Endothelial cell of hepatic sinusoid (primary cell): ENCODE data around the gene DENND5A.

Source experiments
- in situ Hi-C: cut with HindIII; loops from 2 replicates; pipeline ENCODE4 v1.10.0; 2017; ENCODE audit warnings: low sequenced_read_pairs

The DENND5A gene

DNA sequence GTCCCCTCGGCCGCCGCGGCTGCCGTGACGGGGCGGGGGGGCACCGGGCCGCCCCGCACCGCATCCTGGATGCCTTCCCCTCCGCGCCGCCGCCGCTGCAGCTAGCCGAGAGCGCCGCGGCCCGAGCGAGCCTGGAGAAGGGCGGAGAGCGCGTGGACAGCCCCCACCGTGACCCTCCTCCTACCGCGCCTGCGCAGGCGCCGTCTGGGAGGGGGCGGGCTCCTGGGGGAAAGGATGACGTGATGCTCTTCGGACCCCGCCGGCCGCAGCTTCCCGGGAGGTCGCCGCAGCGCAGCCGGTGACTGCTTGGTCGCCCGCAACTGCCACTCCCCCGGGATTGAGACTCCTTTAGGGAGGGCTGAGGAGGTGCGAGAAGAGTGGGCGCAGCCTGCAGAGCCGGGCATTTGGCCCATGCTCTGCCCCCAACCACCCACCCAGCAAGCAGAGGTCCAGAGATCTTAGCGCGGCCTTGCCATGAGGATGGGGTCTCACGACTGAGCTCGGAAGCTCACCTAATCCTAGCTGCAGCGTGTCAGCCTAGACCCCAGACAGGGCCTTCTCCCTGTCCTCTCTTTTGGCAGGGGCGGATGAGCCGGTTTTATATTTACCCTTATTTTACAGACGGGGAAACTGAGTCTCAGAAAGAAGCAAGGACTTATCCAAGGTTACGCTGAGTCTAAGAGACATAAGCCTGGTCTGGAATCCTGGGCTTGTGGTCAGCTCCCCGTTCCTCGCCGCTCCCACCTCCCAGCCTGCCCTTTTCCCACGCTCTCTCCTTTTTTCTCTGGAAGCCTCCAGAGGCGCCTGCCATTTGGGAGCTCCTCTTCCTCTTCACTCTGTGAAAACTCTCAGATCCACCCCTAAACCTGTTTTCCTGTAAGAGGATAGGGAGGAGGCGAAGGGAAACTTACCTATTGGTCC lies at the start of gene DENND5A:
Gene DENND5A, minus strand, starts transcription at position 140 of the 921 bp plus-strand sequence. CDS start 281 bp downstream, outside the sequence.
- in situ Hi-C loops: no loop called here

DNA sequence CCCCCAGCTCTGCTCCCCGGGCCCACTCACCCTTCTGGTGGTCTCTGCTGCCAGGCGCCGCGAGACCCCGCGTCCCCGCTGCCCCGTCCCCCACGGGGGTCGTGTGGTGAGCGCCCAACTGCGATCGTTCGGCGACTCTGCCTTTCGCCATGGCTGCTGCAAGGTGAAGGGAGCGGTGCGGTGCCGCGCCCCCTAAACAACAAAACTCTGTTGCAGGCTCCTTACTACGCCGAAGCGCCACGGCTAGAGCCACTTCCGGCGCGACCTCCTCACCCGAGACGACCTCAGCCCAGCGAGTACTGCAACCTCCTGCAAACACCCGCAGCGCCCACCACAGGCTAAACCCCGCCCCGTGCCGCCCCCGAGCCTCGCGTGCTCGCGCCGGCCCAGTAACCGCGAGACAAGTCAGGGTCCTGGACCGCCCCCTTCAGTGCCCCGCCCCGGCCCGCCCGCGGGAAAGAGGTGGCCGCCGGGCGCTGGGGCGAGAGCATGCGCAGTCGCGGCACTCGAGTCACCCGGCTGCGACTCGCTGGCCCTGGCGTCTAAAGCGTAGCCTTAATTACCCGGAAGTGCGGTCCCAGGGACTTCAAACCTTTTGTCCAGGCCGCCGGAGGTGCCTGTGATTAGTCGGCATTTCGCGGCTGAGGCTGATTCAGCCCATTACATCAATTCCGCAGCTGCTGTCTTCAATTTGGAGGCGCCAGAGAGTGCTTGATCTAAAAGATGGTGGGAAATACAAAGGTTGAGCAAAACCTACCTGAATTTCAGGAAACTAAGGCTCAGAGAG lies 49.3 kb upstream of the DENND5A start, which contains the start of gene TMEM41B:
Gene TMEM41B, minus strand, starts transcription at position 303 of the 787 bp plus-strand sequence. Its CDS starts 152 bp downstream, at position 151.
- in situ Hi-C loops: loop anchor here (5.0 kb wide), 1 partner anchor 58 kb away; no protein-coding TSS in a partner anchor

DNA sequence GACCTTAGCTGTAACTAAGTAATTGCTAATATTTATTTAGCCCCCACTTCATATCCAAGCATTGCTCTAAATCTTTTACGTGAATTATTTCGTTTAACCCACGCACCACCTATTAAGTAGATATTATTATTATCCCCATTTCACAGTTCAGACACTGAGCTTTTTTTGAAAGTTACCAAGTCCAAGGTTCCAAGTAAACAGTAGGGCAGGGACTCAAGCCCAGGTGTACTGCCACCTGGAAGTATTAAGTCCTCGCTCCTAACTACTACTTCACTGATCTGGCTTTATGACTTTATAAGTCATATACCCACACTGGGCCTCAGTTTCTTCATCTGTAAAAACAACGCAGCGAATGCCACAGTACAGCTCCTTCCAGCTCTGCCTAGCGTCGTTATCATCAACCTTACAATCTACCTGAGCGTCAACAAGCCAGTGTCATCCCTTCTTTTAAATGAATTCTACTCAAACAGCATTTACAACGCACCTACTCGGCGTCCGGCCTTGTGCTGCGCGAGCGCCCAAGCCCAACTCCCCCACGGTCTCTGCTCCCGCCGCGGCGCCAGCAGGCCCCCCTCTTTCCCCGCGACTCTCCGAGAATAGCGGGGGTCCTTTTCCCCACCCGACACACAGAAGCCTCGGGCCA lies 48.6 kb upstream of the DENND5A start:
- in situ Hi-C loops: no loop called here

DNA sequence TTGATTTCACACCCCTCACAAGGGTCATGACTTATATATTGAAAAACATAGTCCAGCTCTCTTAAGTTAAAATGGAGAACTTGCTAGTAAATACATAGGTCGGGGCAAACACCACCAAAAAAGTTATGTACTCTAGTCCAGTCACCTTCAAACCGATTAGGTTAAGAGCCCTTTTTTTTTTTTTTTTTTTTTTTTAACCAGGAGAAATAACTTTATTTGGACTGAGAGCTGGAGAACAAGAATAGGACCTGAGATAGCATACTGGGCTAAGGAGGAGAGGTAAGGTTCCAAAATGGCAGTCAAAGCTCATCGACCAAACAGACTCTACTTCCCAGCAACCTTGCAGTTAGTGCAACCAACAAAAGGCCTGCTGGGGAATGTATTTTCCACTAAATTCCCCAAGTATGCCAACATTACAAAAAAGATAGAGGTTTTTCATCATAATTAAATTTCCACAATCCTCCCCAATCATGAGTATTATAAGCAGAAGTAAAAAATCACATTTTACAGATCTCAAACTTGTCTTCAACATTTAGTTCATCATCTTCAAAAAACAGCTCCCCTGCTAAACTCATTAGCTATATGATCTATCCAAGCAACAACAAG lies 45.4 kb upstream of the DENND5A start:
- in situ Hi-C loops: no loop called here

DNA sequence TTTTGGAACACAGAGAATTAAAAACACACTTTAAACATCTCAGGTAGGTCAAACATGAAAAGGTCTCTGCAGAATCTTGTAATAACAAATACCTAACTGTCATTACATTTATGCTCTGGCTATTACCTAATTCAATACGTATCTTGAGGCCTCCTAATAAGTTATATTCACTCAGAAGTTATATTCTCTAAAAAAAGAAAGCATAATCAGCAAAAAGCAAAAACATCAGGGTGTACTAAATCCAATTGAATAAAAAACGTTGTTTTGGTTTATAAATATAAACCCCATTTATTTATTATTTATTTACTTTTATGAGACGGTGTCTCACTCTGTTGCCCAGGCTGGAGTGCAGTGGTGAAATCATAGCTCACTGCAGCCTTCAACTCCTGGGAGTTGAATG lies 39.0 kb upstream of the DENND5A start:
- in situ Hi-C loops: no loop called here

DNA sequence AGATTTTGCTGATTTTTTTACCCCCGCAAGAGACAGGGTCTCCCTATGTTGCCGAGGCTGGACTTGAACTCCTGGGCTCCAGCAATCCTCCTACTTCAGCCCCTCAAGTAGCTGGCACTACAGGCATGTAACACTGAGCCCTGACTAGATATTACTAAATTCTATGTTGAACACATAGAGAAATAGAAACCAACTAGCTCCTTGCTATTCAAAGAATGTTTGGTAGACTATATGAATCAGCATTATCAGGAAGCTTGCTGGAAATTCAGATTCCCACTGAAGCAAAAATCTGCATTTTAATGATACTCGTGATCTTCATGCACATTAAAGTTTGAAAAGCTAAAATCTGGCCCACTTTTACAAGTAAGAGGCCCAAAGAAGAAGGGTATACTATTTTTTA lies 37.3 kb upstream of the DENND5A start:
- in situ Hi-C loops: no loop called here

DNA sequence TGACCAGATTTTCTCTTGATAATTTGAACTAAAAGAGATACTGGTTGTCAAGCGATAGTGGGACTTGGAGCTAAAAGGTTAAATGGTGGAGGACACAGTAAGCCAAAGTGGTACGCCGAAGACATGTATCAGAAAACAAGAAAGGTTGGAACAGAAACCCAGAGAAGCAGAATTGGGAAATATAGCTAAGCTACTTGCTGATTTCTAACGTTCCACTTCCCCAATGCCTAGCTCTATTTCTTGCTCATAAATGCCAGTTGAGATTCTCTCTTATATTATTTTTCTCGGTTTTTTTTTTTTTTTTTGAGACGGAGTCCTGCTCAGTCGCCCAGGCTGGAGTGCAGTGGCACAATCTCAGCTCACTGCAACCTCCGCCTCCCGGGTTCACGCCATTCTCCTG lies 36.6 kb upstream of the DENND5A start:
- in situ Hi-C loops: no loop called here

DNA sequence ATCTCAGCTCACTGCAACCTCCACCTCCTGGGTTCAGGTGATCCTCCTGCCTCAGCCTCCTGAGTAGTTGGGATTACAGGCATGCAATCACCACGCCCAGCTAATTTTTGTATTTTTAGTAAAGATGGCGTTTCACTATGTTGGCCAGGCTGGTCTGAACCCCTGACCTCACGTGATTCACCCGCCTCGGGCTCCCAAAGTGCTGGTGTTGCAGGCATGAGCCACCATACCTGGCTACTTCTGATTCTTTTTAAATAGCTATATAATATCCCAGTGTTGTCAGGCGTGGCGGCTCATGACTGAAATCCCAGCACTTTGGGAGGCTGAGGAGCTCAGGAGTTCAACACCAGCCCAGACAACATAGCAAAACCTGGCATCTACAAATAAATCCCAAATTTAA lies 28.5 kb upstream of the DENND5A start:
- in situ Hi-C loops: no loop called here

DNA sequence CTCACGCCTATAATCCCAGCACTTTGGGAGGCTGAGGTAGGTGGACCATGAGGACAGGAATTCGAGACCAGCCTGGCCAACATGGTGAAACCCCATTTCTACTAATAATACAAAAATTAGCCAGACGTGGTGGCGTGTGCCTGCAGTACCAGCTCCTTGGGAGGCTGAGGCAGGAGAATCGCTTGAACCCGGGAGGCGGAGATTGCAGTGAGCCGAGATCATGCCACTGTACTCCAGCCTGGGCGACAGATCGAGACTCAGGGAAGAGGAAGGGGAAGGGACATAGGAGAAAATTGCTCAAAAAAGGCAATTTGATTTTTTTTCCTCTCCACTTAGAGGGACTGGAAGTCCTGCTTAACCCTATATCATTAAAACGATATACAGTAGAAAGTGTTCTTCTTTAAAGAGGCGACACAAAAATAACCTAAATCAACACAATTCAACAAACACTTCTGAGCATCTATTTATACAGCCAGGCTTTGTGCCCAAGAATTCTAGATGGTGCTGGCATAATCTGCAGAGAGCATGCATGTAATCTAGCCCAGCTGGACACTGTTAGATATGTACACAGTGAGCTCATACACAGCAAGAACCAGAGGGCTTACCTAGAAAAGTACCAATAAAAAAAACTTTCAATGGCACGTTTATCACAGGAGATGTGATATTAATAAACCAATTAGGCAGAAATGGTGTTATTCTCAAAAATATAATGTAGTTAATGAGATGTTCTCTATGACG lies 20.9 kb upstream of the DENND5A start:
- in situ Hi-C loops: loop anchor here (5.0 kb wide), 1 partner anchor 46 kb away; no protein-coding TSS in a partner anchor

DNA sequence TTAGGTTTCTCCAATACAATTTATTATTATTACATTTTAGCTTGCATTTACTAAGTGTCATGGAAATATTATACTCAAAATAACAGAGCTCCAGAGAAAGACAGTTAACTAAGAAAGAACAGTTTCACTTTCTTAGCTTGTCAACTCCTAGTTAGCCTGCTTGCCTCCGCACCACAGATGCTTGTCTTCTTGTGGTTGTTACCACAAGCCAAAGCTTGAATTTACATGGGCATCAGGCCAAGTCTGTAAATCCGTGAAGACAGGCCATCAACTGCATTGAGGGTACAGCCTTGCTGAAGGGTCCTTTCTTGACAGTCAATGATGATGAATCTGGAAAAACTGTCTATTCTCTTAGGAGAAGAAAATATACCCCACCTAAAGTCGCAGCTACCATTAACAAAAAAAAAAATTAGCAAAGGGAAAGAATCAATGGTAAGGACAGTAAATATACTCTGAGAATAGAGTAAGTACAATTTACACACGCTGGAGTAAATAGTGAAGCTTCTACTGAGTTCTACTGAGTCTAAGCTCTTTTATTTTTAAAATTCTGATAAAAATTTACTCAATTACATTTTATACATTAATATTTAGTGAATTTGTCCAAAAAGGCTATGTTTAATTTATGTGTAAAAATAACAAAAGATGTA lies 15.6 kb upstream of the DENND5A start:
- in situ Hi-C loops: no loop called here

DNA sequence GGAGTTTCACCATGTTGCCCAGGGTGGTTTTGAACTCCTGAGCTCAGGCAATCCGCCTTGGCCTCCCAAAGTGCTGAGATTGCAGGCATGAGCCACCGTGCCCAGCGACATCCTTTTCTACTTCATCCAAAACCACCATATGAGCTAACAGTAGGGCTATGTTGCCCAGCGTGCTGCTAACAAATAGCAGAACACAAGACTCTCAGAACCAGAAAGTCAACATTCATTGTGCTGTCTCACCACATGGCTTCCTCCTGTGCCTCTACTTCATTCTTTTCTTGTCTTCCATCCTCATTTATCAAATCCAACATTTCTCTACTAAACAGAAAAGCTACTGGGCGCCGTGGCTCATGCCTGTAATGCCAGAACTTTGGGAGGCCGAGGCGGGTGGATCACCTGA lies 12.0 kb upstream of the DENND5A start:
- in situ Hi-C loops: loop anchor here (5.0 kb wide), 1 partner anchor 105 kb away; the partner anchor contains the start of gene IPO7

DNA sequence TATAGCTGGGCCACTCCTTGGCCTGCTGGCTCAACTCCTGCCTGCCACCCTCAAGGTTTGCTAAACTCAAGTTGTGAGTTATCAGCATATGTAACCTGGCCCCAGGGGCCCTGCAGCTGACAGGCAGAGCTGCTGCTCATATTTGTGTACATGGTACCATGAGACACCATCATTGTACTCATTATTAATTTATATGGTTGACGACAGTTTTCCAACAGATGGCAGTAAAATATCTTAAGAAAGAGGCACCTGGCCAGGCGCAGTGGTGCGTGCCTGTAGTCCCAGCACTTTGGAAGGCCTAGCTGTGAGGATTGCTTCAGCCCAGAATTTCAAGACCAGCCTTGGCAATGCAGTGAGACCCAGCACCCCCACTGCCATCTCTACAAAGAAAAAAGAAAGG lies 11.4 kb upstream of the DENND5A start:
- in situ Hi-C loops: loop anchor here (5.0 kb wide), 1 partner anchor 106 kb away; the partner anchor contains the start of gene IPO7

DNA sequence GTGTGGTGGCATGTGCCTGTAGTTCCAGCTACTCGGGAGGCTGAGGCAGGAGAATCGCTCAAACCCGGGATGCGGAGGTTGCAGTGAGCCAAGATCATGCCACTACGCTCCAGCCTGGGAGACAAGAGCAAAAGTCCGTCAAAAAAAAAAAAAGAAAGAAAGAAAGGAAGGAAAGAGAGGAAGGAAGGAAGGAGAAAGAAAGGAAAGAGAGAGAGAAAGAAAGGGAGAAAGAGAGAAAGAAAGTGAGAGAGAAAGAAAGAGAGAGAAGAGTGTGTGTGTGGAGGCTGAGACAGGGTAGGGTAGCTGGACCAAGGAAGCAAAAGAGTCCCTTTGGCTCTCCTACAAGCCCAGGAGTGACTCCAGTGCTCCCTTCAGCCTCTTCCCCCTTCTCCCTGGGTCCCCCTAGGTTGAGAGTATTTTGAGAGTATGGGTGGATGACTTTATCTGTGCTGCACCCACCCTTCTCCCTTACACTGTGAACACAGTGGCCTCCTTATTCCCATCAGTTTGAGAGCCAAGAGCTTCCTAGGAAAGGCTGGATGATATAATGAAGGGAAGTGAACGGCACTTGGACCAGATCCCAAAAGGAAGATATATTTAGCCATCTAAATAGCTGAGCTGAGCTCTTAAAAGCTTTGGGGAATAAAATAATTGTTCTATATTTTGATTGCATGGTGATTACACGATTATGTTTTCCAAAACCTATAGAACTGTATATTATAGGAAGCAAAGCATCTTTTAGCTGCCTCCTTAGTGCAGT lies 9.5 kb upstream of the DENND5A start:
- in situ Hi-C loops: loop anchor here (5.0 kb wide), 1 partner anchor 108 kb away; the partner anchor contains the start of gene IPO7

DNA sequence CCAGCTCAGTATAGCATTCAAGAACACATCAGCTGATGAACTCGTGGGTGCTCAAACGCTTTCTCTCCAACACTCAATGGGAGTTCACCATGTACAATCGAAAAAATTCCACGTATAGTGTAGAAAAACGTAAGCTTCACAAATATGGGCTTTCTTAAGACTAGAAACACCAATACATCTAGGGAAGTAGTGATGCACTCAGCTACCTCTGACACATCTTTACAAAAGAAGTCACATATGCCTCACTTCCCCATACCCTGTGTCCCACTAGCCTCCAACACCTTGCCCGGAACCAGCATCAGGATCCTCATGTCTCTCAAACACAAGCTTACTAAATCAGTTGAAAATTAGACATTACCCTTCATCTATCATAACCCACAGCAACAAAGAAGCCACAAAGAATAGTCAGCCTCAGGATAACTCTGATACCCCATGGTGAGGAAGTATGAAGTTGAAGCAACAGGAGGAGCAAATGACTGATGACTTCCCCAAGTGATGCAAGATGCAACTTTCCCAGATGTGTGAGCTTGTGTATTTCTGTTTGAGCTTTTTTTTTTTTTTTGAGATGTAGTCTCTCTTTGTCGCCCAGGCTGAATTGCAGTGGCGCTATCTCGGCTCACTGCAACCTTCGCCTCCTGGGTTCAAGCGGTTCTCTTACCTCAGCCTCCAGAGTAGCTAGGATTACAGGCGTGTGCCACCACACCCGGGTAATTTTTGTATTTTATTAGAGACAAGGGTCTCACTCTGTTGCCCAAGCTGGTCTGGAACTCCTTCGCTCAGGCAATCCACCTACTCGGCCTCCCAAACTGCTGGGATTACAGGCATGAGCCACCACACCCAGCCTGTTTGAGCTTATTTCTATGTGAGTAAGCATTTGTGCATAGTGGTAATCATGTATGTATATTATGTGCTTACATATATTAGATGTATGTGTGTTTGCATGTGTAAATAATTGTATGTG lies 8.5 kb upstream of the DENND5A start:
- in situ Hi-C loops: no loop called here

DNA sequence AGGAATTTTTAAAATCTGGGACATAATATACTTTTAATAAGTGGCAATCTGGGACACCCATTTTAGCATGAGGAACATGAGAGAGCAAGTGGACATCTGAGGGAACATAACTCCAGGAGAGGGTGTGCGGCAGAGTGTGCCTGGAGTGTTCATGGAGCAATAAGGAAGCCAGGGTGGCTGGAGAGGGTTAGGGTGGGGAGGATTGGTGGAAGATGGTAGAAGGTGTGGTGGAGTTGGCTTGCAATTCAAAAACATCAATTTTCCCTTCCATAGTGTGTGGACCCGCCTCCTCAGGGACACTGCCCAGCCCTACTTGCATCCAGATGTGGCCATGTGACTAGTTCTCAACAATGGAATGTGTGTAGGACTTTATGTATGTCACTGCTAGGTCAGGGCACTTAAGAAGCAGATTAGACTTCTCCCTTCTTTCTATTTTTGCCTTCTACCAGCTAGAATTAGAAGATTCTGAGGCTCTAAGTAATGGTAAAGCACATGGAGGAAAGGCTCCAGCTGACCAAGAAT lies 4.4 kb upstream of the DENND5A start:
- in situ Hi-C loops: no loop called here

DNA sequence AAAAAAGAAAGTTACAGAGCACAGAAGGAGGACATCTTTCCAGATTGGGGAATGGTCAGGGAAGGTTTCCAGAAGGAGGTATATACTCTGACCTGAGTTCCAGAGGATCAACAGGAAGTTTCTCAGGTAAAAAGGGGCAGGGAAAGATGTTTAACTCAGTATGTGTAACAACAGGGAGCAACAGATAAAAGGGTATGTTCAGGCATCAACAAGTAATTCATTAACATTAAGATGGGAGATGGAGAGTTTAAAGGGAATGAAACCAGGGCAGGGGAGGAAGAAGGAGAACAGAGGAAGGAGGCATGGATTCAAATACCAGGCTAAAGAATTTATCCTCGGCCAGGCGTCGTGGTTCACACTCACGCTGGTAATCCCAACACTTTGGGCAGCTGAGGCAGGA lies 2.5 kb upstream of the DENND5A start:
- in situ Hi-C loops: no loop called here

DNA sequence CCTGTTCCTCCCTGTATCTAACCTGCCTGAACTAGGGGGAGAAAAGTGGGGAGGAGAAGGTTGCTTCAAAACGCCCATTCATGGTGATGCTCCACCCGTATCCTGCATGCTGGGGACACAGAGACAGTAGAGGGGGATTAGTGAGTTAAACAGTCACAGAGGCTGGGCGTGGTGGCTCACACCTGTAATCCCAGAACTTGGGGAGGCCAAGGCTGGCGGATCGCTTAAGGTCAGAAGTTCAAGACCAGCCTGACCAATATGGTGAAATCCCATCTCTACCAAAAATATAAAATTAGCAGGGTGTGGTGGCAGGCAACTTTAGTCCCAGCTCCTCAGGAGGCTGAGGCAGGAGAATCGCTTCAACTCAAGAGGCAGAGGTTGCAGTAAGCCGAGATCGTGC lies 1.8 kb upstream of the DENND5A start:
- in situ Hi-C loops: no loop called here
